ENCODE results near the gene ANO4.

Gene ANO4

GRCh38 chr12:100795174-100795799 is 711 bp downstream of the ANO4 start:
- Histone ChIP-seq H3K4me2 (ENCODE audit: insufficient read depth, low read length) (no peak overlapping the region), H3K4me1 (ENCODE audit: insufficient read depth, low read length) (no peaks in the 10 kb centered on the region), H3K9me3 (ENCODE audit: insufficient read depth, low read length, severe bottlenecking) (no peaks in the 10 kb centered on the region), H2AFZ (ENCODE audit: low read depth, low read length) (no peak overlapping the region), H4K20me1 (ENCODE audit: insufficient read depth, low read length) (no peaks in the 10 kb centered on the region), H3K79me2 (ENCODE audit: insufficient read depth, low read length) (no peaks in the 10 kb centered on the region), H3K27ac (ENCODE audit: low read length) (no peak overlapping the region), H3K4me3 (ENCODE audit: low read depth in 1 of 2, low read length in 2 of 2) (no peak overlapping the region), H3K9ac (ENCODE audit: low read depth, low read length) (no peak overlapping the region), H3K27me3 (ENCODE audit: insufficient read depth, low read length, poor library complexity) (no peaks in the 10 kb centered on the region), H3K36me3 (ENCODE audit: insufficient read depth, low read length) (no peaks in the 10 kb centered on the region)
- no peak for DNase-seq
- TF ChIP-seq CTCF (IDR thresholded peaks at IDR 0.05; ENCODE audit: borderline replicate concordance, extremely low read depth, low read length, poor library complexity, severe bottlenecking), result no peak
- TF ChIP-seq EZH2 (IDR thresholded peaks at IDR 0.05; ENCODE audit: borderline replicate concordance, low read depth, low read length, severe bottlenecking), result no peak
- no peak for ATAC-seq (ENCODE audit: insufficient read depth, low read depth)

- Histone ChIP-seq H2AFZ (ENCODE audit: low read depth, low read length) (no peak overlapping the region), H3K36me3 (ENCODE audit: insufficient read depth, low read length) (no peaks in the 10 kb centered on the region), H4K20me1 (ENCODE audit: insufficient read depth, low read length) (no peaks in the 10 kb centered on the region), H3K4me3 (ENCODE audit: low read depth in 1 of 2, low read length in 2 of 2) (no peak overlapping the region), H3K9ac (ENCODE audit: low read depth, low read length) (no peak overlapping the region), H3K4me2 (ENCODE audit: insufficient read depth, low read length) (no peak overlapping the region), H3K79me2 (ENCODE audit: insufficient read depth, low read length) (no peaks in the 10 kb centered on the region), H3K27ac (ENCODE audit: low read length) (no peak overlapping the region), H3K27me3 (ENCODE audit: insufficient read depth, low read length, poor library complexity) (no peaks in the 10 kb centered on the region), H3K9me3 (ENCODE audit: insufficient read depth, low read length, severe bottlenecking) (no peaks in the 10 kb centered on the region), H3K4me1 (ENCODE audit: insufficient read depth, low read length) (no peaks in the 10 kb centered on the region)
- no peak for ATAC-seq (ENCODE audit: insufficient read depth, low read depth)
- no peak for DNase-seq
- TF ChIP-seq EZH2 (IDR thresholded peaks at IDR 0.05; ENCODE audit: borderline replicate concordance, low read depth, low read length, severe bottlenecking), result no peak
- TF ChIP-seq CTCF (IDR thresholded peaks at IDR 0.05; ENCODE audit: borderline replicate concordance, extremely low read depth, low read length, poor library complexity, severe bottlenecking), result no peak
Observed at GRCh38 chr12:100795800-100796179, 1.2 kb downstream of the ANO4 start.

GRCh38 chr12:100796621-100797020 is 2.0 kb downstream of the ANO4 start:
- no peak overlapping the region for H2AFZ ChIP-seq (ENCODE audit: low read depth, low read length)
- no peaks in the 10 kb centered on the region for H3K27me3 ChIP-seq (ENCODE audit: insufficient read depth, low read length, poor library complexity)
- ATAC-seq (ENCODE audit: insufficient read depth, low read depth), result no peak
- DNase-seq, result no peak
- no peak for TF ChIP-seq CTCF (IDR thresholded peaks at IDR 0.05; ENCODE audit: borderline replicate concordance, extremely low read depth, low read length, poor library complexity, severe bottlenecking)
- TF ChIP-seq EZH2 (IDR thresholded peaks at IDR 0.05; ENCODE audit: borderline replicate concordance, low read depth, low read length, severe bottlenecking), result no peak
- no peak overlapping the region for H3K27ac ChIP-seq (ENCODE audit: low read length)
- H3K4me2 ChIP-seq (ENCODE audit: insufficient read depth, low read length), result no peak overlapping the region
- no peaks in the 10 kb centered on the region for H3K36me3 ChIP-seq (ENCODE audit: insufficient read depth, low read length)
- H4K20me1 ChIP-seq (ENCODE audit: insufficient read depth, low read length), result no peaks in the 10 kb centered on the region
- H3K4me3 ChIP-seq (ENCODE audit: low read depth in 1 of 2, low read length in 2 of 2), result no peak overlapping the region
- H3K4me1 ChIP-seq (ENCODE audit: insufficient read depth, low read length), result no peaks in the 10 kb centered on the region
- H3K9ac ChIP-seq (ENCODE audit: low read depth, low read length), result no peak overlapping the region
- H3K9me3 ChIP-seq (ENCODE audit: insufficient read depth, low read length, severe bottlenecking), result no peaks in the 10 kb centered on the region
- no peaks in the 10 kb centered on the region for H3K79me2 ChIP-seq (ENCODE audit: insufficient read depth, low read length)
